Keratinocyte (primary cell): ENCODE results near the gene SLC5A1. TPM values are rescaled to one million over a fixed set of nuclear protein-coding genes. Genes with fewer than 3 reads are reported as not detected.
A peak's percentile ranks its signal among the peaks of the same experiment; 100 is the strongest.

Experiments
- DNase-seq: peaks from one replicate; pipeline ENCODE4 v3.0.0-alpha.2; 2011; ENCODE audit warnings: low read depth, missing footprints, low spot score
- FAIRE-seq: peaks from 2 replicates; lab custom pipeline; 2011; peaks lifted over from hg19 to GRCh38; lab: Jason Lieb, UNC
- H2AFZ ChIP-seq: 2 replicates; pipeline ENCODE4 v1.6.0; 2012; ENCODE audit warnings: low read length, control low read depth, inconsistent platforms; ENCODE audit not compliant: control insufficient read depth
- H3K27ac ChIP-seq: 2 replicates; pipeline ENCODE4 v1.5.1; 2011; ENCODE audit warnings: low read length; ENCODE audit not compliant: control insufficient read depth, insufficient read depth
- H3K27me3 ChIP-seq: 3 replicates; pipeline ENCODE4 v1.6.0; 2011; ENCODE audit warnings: low read length; ENCODE audit not compliant: control insufficient read depth, insufficient read depth; ENCODE audit errors: extremely low read depth
- H3K36me3 ChIP-seq, 2 experiments: 2 replicates in 1 of 2; 3 replicates in 1 of 2; pipeline ENCODE4 v1.5.1; 2011; ENCODE audit warnings: low read length in 2 of 2, mild to moderate bottlenecking in 1 of 2; ENCODE audit not compliant: control insufficient read depth in 2 of 2, insufficient read depth in 2 of 2; ENCODE audit errors: extremely low read depth in 1 of 2
- H3K4me1 ChIP-seq: 3 replicates; pipeline ENCODE4 v1.5.1; 2011; ENCODE audit warnings: low read length; ENCODE audit not compliant: control insufficient read depth, insufficient read depth; ENCODE audit errors: extremely low read depth
- H3K4me2 ChIP-seq: 3 replicates; pipeline ENCODE4 v1.6.0; 2011; ENCODE audit warnings: low read depth, low read length; ENCODE audit not compliant: control insufficient read depth, insufficient read depth; ENCODE audit errors: extremely low read depth
- H3K4me3 ChIP-seq, 3 experiments: fragments of 200-600 bp in 1 of 3; sonication (generic) in 1 of 3; 2 replicates in 2 of 3; 3 replicates in 1 of 3; pipeline ENCODE4 v1.5.1; 2011 to 2016; ENCODE audit warnings: low read length in 3 of 3, mild to moderate bottlenecking in 3 of 3, control low read depth in 2 of 3, inconsistent platforms in 1 of 3, low read depth in 1 of 3, mixed read lengths in 1 of 3, mixed run types in 1 of 3, moderate library complexity in 1 of 3; ENCODE audit not compliant: control insufficient read depth in 2 of 3, insufficient read depth in 2 of 3; ENCODE audit errors: extremely low read depth in 1 of 3
- H3K79me2 ChIP-seq: 2 replicates; pipeline ENCODE4 v1.6.0; 2012; ENCODE audit warnings: low read length; ENCODE audit not compliant: control insufficient read depth, insufficient read depth
- H3K9ac ChIP-seq: 3 replicates; pipeline ENCODE4 v1.6.0; 2011; ENCODE audit warnings: low read length; ENCODE audit not compliant: control insufficient read depth, insufficient read depth; ENCODE audit errors: extremely low read depth
- H3K9me1 ChIP-seq: 3 replicates; pipeline ENCODE4 v1.6.0; 2011; ENCODE audit warnings: low read length; ENCODE audit not compliant: control insufficient read depth, insufficient read depth; ENCODE audit errors: extremely low read depth
- H3K9me3 ChIP-seq: 2 replicates; pipeline ENCODE4 v1.5.1; 2012; ENCODE audit warnings: low read depth, low read length; ENCODE audit not compliant: control insufficient read depth
- H4K20me1 ChIP-seq: 3 replicates; pipeline ENCODE4 v1.6.0; 2011; ENCODE audit warnings: low read length; ENCODE audit not compliant: control insufficient read depth, insufficient read depth; ENCODE audit errors: extremely low read depth
- CTCF ChIP-seq, 3 experiments: IDR thresholded peaks in 1 of 3; conservative IDR thresholded peaks in 1 of 3; optimal IDR thresholded peaks in 1 of 3; 2 replicates in 2 of 3; 3 replicates in 1 of 3; pipeline versions ENCODE3 to v1.5.1; 2011; ENCODE audit warnings: low read length in 3 of 3, mild to moderate bottlenecking in 3 of 3, moderate library complexity in 2 of 3, control low read depth in 1 of 3, inconsistent platforms in 1 of 3; ENCODE audit not compliant: insufficient read depth in 2 of 3; ENCODE audit errors: extremely low read depth in 1 of 3
- EZH2 ChIP-seq: IDR thresholded peaks from one replicate; pipeline ENCODE4 v1.6.1; 2012; ENCODE audit warnings: inconsistent platforms, mild to moderate bottlenecking, low read length, moderate library complexity
- dilution Hi-C: fragments of 300-500 bp; cut with MboI; formaldehyde crosslinking; loops from one replicate; pipeline ENCODE4 v1.7.0; 2020; ENCODE audit warnings: low sequenced_read_pairs; ENCODE audit not compliant: extremely low pct_ligation_motif_present
- polyA plus RNA-seq, 5 experiments: library from polyadenylated mRNA; depleted of rRNA in 3 of 5; stranded (reverse) in 3 of 5; stranded (forward) in 1 of 5; unstranded in 1 of 5; fragments of >200 nt; gene quantifications; 1 replicate in 1 of 5; 2 replicates in 3 of 5; 3 replicates in 1 of 5; pipeline versions ENCODE4 v1.2.1 to v1.2.3, GENCODE V29; 2011 to 2012; ENCODE audit warnings: missing spikeins in 2 of 5, low read depth in 1 of 5, low replicate concordance in 1 of 5

The SLC5A1 gene
- polyA plus RNA-seq, 1 donor (not counting 4 experiments of a cell fraction or from before 2014, with no cell fraction given), result 2.0 TPM

- Histone ChIP-seq H3K36me3 (no peaks in the 10 kb centered on the region), H3K9me1 (no peaks in the 10 kb centered on the region), H3K79me2 (no peaks in the 10 kb centered on the region), H4K20me1 (no peaks in the 10 kb centered on the region), H3K4me2 (no peak overlapping the region), H3K9ac (no peak overlapping the region), H3K9me3 (no peaks in the 10 kb centered on the region), H3K27ac (no peak overlapping the region), H3K4me3 (no peak overlapping the region), H3K27me3 (no peaks in the 10 kb centered on the region), H2AFZ (no peak overlapping the region), H3K4me1 (peaks cover 11% of the 10 kb centered on the region)
- TF ChIP-seq CTCF (optimal IDR thresholded peaks at IDR 0.05 in 1 of 3, IDR thresholded peaks at IDR 0.05 in 1 of 3, conservative IDR thresholded peaks at IDR 0.05 in 1 of 3; ENCODE audit: extremely low read depth in 1 of 3, insufficient read depth in 2 of 3, low read length in 3 of 3), result peak; percentile 79 to 93 (median 86)
- TF ChIP-seq EZH2, result no peak
- FAIRE-seq (peak; percentile 90), DNase-seq (peak; percentile 17)
- dilution Hi-C loops, result no loop called here
These were observed 37.8 kb downstream of the SLC5A1 start for GRCh38 chr22:32080904-32081303.

GRCh38 chr22:32082331-32082730 lies 39.3 kb downstream of the SLC5A1 start:
- no peaks in the 10 kb centered on the region for H3K36me3 ChIP-seq
- no peaks in the 10 kb centered on the region for H3K9me1 ChIP-seq
- no peaks in the 10 kb centered on the region for H3K27me3 ChIP-seq
- no peak overlapping the region for H3K4me2 ChIP-seq
- FAIRE-seq, result no peak
- no peaks in the 10 kb centered on the region for H3K79me2 ChIP-seq
- H3K4me3 ChIP-seq, result no peak overlapping the region
- no peak overlapping the region for H3K27ac ChIP-seq
- no peaks in the 10 kb centered on the region for H3K9me3 ChIP-seq
- no peak for TF ChIP-seq CTCF (optimal IDR thresholded peaks at IDR 0.05 in 1 of 3, IDR thresholded peaks at IDR 0.05 in 1 of 3, conservative IDR thresholded peaks at IDR 0.05 in 1 of 3; ENCODE audit: extremely low read depth in 1 of 3, insufficient read depth in 2 of 3, low read length in 3 of 3)
- no peak overlapping the region for H2AFZ ChIP-seq
- no peak overlapping the region for H3K9ac ChIP-seq
- no peaks in the 10 kb centered on the region for H4K20me1 ChIP-seq
- dilution Hi-C loops, result no loop called here
- peaks cover 11% of the 10 kb centered on the region for H3K4me1 ChIP-seq
- no peak for DNase-seq
